GM12874 (cell line): ENCODE data around the gene HLA-DMB.

Experiments used
- CTCF ChIP-seq: IDR thresholded peaks from 2 replicates; pipeline ENCODE4 v1.5.1; 2011; ENCODE audit warnings: low read depth, mild to moderate bottlenecking, control low read depth, low read length, moderate library complexity; ENCODE audit not compliant: insufficient read depth

The HLA-DMB gene

GRCh38 chr6:32982084-32982701 lies 41.4 kb upstream of the HLA-DMB start:
- no peak for TF ChIP-seq CTCF

GRCh38 chr6:32980488-32981038 lies 39.7 kb upstream of the HLA-DMB start:
- TF ChIP-seq CTCF: no peak

GRCh38 chr6:32979720-32980487 lies 39.1 kb upstream of the HLA-DMB start:
- TF ChIP-seq CTCF: no peak

- TF ChIP-seq CTCF: no peak
These were observed 37.1 kb upstream of the HLA-DMB start for GRCh38 chr6:32977953-32978324.

GRCh38 chr6:32977272-32977952 lies 36.6 kb upstream of the HLA-DMB start:
- no peak for TF ChIP-seq CTCF

- no peak for TF ChIP-seq CTCF
These were observed 35.7 kb upstream of the HLA-DMB start for GRCh38 chr6:32976334-32977069.

GRCh38 chr6:32975886-32976285 lies 35.1 kb upstream of the HLA-DMB start:
- no peak for TF ChIP-seq CTCF
